ENCODE results near the gene GPNMB.

GPNMB gene

DNA sequence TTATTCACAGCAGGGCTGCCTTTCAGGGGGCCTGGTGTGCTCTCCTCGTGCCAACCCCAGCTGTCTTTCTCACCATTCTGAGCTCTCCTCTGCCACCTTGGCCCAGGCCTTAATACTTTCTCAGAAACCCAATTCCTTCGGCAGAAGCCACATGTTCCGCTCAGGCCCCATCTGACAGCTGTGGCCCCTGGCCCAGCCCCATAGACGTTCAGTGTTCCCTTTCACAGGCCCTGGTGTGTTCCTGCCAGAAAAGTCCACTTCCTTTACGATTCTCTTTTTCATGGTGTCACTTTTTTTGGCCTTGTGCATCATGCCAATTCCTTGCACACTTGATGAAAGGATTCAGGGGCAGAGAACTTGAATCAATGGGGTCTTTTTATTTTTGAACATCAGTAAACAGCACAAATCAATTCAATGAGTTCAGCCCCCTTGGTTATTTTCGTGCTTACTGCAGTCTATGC, 15.9 kb upstream of the GPNMB start:
- DNase-seq (ENCODE audit: low read depth) = no peak

DNA sequence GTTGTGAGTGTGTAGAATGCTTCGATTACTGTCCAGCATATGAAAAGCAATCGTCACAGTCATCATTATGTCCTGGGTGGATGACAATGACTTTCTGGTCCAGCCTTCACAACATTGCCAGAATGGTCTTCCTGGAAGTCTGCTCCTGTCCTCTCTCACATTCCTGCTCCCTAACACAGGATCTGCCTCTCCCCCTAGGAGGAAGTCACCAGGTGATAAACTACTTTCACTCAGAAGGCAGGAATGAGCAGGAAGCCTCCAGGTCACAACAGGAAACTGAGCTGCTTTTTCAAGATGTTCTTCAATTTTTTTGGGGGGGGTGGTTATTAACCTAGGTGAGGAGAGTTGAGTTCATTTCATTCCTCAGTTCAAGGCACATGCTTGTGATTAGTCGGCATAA, 13.6 kb upstream of the GPNMB start:
- no peak for DNase-seq (ENCODE audit: low read depth)

DNA sequence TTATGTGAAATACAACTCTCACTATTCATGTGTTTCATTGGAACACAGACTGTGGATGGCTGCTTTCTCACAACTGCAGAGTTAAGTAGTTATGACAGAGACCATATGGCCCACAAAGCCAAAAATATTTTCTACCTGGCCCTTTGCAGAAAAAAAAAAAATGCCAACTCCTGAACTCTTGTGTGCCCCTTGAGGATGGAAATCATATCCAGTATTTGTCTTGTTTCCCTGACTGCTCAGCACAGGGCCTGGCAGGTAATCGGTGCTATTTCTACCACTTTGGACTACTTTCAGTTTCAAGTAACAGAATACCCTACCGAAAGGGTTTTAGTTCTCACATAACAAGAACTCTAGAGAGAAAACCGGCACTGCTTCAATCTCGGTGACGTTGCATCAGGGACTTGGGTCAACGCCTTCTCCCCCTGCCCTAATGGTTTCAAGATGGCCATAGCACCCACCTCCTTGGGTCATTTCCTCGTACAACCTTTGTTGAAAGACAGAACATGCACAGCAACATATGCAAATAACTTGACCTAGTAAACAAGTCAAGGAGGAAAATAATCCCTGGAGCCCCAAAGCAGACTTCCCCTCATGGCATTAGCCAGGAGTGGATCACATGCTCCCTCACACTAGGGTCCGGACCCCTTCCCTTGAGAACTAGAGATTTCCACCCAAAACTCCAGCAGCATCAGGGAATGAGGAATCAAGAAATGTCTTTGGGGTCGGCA, 11.8 kb upstream of the GPNMB start:
- no peak for DNase-seq (ENCODE audit: low read depth)

DNA sequence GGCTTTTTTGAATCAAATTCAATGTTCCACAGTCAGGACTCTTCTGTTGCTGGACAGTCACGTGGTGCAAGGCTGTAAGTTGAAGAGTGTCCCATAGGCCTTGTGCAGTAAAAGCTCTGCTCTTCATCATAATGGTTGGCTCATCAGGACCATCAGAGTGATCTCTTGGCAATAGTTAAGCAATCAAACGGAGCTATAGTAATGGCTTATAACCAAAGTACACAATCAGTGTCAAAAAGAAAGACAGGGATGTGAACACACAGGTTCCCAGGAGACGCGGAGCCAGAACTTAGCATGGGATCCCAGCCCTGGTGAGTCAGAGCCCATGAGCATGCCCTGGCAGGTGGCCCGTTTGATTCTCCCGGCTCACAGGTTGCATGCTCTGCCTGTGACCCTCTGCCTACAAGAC, 10.8 kb upstream of the GPNMB start:
- no peak for DNase-seq (ENCODE audit: low read depth)

DNA sequence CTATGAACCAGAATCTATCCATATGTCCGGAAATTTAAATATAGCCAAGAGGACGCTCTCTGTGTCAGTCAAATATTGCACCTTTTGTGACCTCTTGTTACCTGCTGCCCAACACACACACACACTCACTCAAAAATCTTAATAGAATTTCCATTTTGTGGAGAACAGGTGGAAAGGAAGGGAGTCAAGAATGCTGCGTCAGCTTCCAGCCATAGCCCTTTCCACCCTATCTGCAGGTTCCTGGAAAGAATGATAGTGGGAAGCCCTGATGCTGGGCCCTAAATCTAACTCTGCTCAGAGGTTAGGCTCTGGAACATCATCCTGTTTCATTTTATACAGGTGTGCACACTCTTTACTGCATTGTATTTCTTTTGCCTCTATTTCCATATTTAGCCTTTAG, 9.6 kb upstream of the GPNMB start:
- no peak for DNase-seq (ENCODE audit: low read depth)

DNA sequence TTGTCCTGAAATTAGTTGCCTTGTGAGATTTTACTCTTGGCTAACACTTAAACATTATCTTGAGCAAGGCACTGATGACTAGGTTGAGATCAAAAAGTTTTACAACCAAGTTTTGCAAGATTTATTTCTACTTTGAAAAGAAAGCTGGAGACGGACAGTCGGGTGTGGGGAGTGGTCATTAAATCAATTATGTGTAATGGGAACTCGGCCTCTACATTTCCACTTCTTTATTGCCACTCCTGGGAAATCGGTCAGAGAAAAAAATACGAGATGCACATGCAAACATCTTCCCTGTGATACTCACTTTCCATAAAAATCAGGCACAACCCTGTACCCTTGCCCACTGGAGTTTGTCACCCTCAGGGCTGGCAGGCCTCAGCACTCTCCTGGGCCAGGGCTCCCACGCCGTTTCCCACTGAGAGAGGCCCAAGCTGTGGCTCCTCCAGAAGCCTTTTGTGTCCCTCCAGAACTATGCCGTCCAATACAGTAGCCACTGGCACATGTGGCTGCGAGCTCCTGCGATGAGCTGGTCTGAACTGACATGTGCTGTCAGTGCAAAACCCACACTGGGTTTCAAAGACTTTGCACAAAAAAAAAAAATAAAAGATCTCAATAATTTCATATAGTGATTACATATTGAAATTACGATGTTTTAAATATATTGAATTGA, 7.5 kb upstream of the GPNMB start:
- DNase-seq (ENCODE audit: low read depth) = no peak

DNA sequence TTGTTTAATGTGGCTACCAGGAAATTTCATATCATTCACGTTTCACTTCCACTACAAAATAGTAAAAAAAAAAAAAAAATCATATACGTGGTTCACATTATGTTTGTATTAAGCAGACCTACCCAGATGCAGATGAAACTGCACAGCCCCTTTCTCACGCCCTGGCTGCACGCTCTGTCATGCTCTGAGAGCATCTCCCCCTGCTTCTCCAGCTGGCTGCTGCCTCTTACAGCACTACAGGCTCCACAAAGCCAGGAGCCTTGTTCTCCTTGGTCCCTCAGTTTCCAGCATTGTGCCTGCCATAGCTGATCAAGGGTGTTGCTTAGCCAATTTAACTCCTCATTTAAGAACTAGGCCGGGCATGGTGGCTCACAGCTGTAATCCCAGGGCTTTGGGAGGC, 6.9 kb upstream of the GPNMB start:
- no peak for DNase-seq (ENCODE audit: low read depth)

DNA sequence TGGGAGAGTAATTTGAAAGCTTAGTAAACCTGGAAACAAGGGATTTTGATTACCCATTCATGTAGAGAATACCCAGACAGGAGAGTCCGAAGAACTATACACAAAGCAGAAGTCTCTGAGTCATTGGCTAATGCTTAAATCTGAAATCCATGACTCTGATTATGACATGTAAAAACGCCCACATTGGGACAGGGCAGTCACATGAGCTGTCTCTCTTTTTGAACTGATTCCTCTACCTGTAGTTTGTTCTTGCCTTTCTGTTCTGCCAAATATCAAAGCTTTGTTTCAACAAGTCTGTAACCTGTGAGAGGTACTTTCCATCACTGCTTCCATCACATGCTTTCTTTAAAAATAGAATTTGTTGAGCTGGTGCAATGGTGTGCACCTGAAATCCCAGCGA, 4.3 kb upstream of the GPNMB start:
- DNase-seq (ENCODE audit: low read depth) = no peak

DNA sequence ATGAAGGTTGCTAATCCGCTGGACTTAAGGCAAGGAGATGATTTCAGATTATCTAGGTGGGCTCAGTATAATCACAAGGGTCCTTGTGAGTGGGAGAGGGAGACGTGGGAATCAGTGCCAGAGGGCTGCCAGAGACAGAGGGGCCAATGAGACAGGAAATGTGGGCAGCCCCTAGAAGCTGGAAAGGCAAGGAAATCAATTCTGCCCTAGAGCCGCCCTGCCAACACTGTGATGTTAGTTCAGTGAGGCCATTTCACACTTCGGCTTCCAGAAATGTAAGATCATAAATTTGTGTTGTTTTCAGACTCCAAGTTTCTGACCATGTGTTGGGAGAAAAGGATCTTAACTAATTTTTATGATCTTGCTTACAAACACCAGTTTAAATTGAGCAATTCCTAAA, 3.6 kb upstream of the GPNMB start:
- DNase-seq (ENCODE audit: low read depth) = no peak

DNA sequence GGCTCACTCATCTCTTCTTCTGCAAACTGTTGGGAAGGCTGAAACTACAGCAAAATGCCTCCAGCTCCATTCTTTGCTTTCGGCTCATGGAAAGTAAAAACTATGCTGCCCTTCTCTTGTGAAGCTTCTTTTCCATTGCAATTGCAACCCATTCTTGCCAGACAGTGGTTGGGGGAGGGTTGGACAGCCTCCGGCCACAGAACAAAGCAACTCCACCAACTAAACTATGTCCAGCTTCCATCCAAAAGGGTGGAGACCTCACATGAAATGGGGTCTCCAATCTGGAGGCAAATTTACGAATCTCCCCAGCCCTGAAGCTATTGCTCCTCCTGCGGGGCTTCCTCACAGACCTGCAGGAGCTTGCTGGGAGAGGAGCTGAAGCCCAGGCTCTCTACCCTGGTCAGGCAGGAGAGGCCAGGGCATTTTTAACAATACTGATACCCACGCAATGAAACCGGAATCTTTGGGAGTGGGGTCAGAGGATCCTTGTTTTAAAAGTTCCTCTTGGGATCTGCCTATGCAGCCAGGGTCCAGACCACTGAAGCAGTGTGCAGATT, 549 bp downstream of the GPNMB start:
- DNase-seq (ENCODE audit: low read depth) = no peak

DNA sequence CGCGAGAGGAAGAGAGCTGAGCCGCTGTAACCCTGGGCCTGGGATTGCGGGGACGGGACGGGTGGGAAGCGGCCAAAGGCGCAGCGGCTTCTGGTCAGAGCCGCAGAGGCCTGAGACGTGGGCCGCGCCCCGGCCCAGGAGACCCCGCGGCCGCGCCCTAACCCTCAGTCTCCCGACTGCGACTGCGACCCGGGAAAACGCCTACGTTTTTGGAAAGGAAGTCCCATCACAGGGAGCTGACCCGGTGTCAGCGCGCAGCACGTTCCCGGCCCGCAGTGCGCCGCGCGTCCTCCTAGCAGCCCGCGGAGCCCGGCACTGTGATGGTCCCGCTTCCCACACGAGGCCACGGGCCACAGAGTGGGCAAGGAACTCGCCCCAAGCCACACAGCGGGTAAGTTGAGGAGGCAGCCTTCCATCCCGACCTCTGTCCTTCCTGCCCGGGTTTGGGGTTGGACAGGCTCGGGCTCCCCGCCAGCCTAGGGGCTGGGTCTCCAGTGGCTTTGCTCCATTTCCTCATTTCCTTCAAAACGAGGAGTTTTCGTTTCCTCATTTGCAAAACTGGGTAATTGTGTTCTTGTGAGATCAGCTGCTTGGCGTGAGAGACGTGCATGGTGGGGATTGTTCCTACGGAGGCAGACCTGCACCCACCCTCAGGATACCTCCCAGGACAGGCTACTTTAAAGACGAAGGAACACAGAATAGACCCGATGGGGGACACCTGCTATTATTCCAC, 1.2 kb downstream of the GPNMB start:
- no peak for DNase-seq (ENCODE audit: low read depth)

DNA sequence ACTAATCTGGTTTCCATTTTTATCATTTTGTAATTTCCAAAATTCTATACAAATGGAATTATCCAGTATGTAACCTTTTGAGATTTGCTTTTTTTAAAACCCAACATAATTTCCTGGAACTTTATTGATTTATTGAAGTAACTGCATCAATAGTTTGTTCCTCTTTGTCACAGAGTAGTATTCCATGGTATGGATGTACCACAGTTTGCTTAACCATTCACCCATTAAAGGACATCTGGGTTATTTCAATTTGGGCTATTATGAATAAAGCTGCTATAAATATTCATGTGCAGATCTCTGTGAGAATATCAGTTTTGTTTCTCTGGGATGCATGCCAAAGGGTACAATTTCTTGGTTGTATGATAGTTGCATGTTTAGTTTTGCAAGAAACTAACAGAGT, 2.9 kb downstream of the GPNMB start:
- DNase-seq (ENCODE audit: low read depth) = no peak

DNA sequence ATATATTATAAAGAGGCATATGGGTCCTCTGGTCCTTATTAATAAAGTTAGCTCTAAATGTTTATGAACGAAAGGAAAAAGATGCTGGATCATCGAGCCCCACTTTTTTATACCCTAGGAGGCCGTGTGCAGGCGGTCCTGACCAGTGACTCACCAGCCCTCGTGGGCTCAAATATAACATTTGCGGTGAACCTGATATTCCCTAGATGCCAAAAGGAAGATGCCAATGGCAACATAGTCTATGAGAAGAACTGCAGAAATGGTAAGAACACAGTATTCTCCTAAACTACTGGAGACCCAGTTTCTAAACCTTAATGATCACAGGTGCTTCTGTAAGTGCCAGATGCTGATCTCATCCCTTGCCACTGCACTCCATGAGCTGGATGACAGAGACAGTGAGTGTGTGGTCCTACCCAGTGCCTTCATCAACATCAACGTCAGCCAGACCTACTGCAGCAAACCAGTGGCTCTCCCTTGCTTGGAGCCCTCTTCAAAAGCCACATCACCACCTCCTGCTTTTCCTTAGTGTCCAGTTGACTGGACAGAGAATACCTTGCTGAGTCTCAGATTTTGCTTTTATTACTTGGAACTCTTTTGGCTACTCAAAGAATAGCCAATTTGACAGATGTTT, 7.6 kb downstream of the GPNMB start:
- no peak for DNase-seq (ENCODE audit: low read depth)

DNA sequence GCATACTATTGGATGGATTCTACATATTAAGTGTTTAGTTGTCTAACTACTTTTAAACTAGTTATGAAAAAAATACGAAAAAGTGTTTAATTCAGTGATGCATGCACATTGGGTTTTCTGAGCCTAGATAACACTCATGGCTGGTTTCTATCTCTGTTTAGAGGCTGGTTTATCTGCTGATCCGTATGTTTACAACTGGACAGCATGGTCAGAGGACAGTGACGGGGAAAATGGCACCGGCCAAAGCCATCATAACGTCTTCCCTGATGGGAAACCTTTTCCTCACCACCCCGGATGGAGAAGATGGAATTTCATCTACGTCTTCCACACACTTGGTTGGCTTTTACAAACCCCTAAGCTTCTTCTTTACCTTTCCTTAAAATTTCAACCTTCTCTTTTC, 10.2 kb downstream of the GPNMB start:
- DNase-seq (ENCODE audit: low read depth) = no peak

DNA sequence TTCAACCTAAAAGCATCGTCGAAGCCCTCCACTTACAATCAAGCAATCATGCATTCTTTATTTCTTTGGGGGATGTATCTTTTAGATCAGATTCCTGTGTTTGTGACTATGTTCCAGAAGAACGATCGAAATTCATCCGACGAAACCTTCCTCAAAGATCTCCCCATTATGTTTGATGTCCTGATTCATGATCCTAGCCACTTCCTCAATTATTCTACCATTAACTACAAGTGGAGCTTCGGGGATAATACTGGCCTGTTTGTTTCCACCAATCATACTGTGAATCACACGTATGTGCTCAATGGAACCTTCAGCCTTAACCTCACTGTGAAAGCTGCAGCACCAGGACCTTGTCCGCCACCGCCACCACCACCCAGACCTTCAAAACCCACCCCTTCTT, 13.8 kb downstream of the GPNMB start:
- DNase-seq (ENCODE audit: low read depth) = no peak

DNA sequence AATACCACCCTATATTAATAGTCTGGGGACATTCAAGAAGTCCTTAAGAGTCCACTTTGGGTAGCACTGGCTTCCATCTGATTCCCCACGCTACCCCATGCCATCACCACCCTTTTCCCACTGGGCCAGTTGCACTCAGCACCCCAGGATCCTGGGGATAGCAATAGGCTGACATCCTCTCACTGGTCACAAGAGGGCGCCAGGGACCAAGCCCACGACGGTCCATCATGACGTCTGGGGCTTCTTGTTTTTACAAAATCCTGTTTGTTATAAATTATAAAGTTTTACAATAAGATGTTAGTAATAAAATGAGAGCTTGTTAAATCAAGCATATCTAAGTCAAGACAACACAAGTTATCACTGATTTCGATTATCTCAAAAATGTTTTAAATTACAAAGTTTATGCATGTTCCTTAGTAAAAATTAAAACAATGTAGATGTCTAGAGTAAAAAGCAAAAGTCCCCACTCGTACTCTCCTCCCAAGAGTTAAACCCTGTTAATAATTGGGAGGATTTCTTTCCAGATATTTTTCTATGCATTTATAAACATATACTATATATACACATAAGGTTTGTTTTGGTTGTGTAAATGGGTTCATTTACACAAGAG, 15.4 kb downstream of the GPNMB start:
- peak; percentile 27 for DNase-seq (ENCODE audit: low read depth)

DNA sequence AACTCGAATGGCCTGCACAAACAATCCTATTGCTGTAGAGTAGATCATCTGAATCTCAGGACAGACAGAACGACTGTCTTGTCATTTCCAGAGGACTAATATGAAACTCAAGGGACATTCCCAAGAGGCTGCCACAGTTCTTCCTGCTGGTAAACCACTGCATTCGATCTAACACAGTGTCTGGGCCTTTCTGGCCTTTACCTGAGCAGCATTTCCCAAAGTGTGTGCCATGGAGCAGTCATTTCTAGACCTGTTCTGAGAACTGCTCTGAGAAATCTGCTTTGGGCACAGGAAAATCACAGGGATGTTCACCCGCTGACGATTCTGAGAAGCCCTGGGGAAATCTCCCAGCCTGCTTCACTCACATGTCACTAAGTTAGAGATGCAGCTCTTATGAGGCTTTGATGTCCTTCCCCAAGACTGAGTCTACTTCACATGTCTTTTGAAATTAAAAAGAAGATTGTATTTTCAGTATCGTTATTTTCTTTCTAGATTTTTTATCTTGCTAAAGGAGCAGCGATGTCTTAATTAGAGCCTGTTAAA, 18.4 kb downstream of the GPNMB start:
- no peak for DNase-seq (ENCODE audit: low read depth)

DNA sequence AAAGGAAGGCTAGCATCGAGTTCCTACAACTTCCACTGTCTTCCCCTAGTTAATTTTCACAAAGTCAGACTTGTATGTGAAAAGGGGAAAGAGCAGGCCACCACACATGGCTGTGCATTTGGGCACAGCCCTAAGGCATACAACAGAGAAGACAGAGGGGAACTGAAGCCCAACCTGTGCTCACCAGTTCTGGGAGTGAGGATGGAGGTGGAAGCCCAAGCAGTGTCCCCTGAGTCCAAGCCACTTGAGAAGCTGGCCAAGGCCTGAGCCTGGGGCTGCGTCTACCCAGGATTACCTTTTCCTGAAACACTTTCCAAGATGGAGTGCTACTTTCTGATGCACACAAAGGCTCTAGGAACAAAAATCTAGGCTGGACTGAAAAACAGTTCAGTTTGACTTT, 20.3 kb downstream of the GPNMB start:
- no peak for DNase-seq (ENCODE audit: low read depth)

DNA sequence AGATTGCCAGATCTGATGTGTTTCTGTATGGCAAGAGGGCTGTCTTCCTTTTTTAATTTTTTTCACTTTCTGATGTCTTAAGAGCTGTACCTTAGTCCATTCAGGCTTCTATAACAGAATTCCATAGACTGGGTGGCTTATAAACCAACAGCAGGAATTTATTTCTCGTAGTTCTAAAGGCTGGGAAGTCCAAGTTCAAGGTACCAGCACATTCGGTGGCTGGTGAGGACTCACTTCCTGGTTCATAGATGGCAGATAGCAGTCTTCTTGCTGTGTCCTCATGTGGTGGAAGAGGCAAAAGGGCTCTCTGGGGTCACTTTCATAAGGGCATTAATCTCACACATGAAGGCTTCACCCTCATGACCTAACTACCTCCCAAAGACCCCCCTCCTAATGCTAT, 20.8 kb downstream of the GPNMB start:
- DNase-seq (ENCODE audit: low read depth) = no peak

DNA sequence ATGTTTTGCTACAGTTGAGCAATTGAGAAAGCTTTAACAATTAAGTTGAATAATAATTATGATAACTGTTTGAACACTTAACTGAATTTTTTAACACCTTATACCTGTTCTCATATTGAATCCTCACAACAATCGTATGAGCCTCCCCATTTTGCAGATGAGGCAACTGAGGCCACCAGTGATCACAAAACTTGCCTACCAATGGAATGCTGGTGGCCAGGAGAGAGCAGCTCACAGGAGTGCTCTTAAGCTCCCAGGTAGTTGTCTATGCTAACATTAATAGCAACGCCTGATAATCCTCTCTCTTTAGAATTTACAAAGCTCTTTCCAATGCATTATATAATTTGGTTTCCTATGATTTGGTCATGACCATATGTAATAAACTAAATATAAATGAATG, 21.6 kb downstream of the GPNMB start:
- no peak for DNase-seq (ENCODE audit: low read depth)

DNA sequence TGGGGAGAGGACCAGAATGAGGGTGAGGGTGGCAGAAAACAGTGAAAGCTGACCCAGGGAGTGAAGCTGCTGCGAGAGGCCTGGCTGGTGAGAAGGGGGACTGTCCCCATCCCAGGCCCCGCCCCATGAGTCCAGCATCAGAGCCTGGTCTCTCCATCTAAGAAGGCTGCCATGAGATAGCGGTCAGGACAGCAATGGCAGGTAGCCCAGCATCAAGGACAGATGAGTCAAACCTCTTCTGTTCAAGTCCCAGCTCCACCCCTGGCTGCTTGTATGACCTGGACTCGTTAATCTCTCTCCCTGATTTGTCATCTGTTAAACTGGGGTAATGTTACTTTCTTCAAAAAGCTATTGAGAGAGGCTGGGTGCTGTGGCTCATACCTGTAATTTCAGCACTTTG, 22.2 kb downstream of the GPNMB start:
- DNase-seq (ENCODE audit: low read depth) = no peak

DNA sequence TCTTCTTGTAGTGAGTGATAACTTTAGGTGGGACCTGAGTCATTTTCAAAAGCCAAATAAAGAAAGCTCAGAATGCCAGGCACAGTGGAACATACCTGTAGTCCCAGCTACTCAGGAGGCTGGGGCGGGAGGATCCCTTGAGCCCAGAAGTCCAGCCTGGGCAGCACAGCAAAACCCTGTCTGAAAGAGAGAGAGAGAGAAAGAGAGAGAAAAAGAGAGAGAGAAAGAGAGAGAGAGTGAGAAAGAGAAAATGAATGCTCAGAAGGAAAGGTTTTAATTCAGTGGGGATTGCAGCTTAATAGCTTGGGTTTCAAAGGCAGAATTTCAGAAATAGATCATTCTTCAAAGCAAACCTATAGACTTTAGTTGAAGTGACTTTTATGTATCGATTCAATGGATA, 25.7 kb downstream of the GPNMB start:
- no peak for DNase-seq (ENCODE audit: low read depth)
